K562 (cell line): ENCODE measurements around the gene PHTF2. TPM values are rescaled to one million over a fixed set of nuclear protein-coding genes. Genes with fewer than 3 reads are reported as not detected.

Experiments used
- ATAC-seq: fragments of 200-7000 bp; cut with Tn5 transposase; 3 replicates; pipeline ENCODE4 v1.9.1; 2020; ENCODE audit warnings: moderate library complexity
- BruUV-seq: library from RNA; stranded (reverse); fragments of 400-500 nt; replicated peaks from 2 replicates; lab custom pipeline; 2021; lab: Mats Ljungman, UMichigan
- CTCF ChIA-PET: fragments of 300-600 bp; formaldehyde crosslinking; extraction: SDS; loops from one replicate; lab custom pipeline; 2021; ENCODE audit warnings: low intra/inter-chr PET ratio; lab: Yijun Ruan, JAX
- POLR2A ChIA-PET: fragments of 300-600, 350-650 bp; sonication (Branson Sonifier 250); formaldehyde crosslinking; extraction: SDS; loops from one replicate; lab custom pipeline; 2021; ENCODE audit warnings: antibody characterized with exemption, inconsistent platforms; lab: Yijun Ruan, JAX
- DNase-seq, 4 experiments: peaks; one replicate each; pipeline versions ENCODE4 v3.0.0 to v3.0.0-alpha.2; 2011 to 2018; ENCODE audit warnings: low spot score in 3 of 4, mixed read lengths in 3 of 4; ENCODE audit errors: extremely low read depth in 1 of 4
- FAIRE-seq: peaks from 2 replicates; lab custom pipeline; 2011; peaks lifted over from hg19 to GRCh38; lab: Jason Lieb, UNC
- H2AFZ ChIP-seq: 2 replicates; pipeline ENCODE4 v1.6.0; 2011; ENCODE audit warnings: low read depth, low read length, control low read depth, inconsistent platforms
- H3K27ac ChIP-seq: fragments of 200-600 bp; 3 replicates; pipeline ENCODE4 v1.8.0; 2011; ENCODE audit warnings: low read depth, mild to moderate bottlenecking, control low read depth, inconsistent platforms, low read length, moderate library complexity, mixed read lengths; ENCODE audit errors: extremely low read depth
- H3K27me3 ChIP-seq, 2 experiments: fragments of 300-600 bp in 1 of 2; 2 replicates in 1 of 2; 3 replicates in 1 of 2; pipeline versions ENCODE4 v1.6.0 to v1.8.0; 2011; ENCODE audit warnings: inconsistent platforms in 2 of 2, low read length in 2 of 2, mild to moderate bottlenecking in 1 of 2, mixed read lengths in 1 of 2, moderate library complexity in 1 of 2; ENCODE audit not compliant: control insufficient read depth in 2 of 2, insufficient read depth in 2 of 2
- H3K36me3 ChIP-seq: fragments of 300-600 bp; 3 replicates; pipeline ENCODE4 v1.8.0; 2011; ENCODE audit warnings: mild to moderate bottlenecking, low read length, inconsistent platforms; ENCODE audit not compliant: control insufficient read depth, insufficient read depth
- H3K4me1 ChIP-seq, 2 experiments: fragments of 200-600 bp in 1 of 2; replicated peaks in 1 of 2; 2 replicates in 1 of 2; 3 replicates in 1 of 2; pipeline versions ENCODE4 v1.5.1 to v1.8.0; 2011; ENCODE audit warnings: inconsistent platforms in 2 of 2, low read length in 2 of 2, mild to moderate bottlenecking in 1 of 2, mixed read lengths in 1 of 2, moderate library complexity in 1 of 2; ENCODE audit not compliant: control insufficient read depth in 2 of 2, insufficient read depth in 2 of 2
- H3K4me2 ChIP-seq: 2 replicates; pipeline ENCODE4 v1.6.1; 2011; ENCODE audit warnings: low read length, control low read depth, inconsistent platforms, mixed read lengths; ENCODE audit not compliant: insufficient read depth
- H3K4me3 ChIP-seq: fragments of 200-600 bp; sonication (generic), shearing (Covaris generic); 2 replicates; pipeline ENCODE4 v1.5.1; 2016; ENCODE audit warnings: control low read depth, inconsistent platforms
- H3K79me2 ChIP-seq: fragments of 200-600 bp; 3 replicates; pipeline ENCODE4 v1.8.0; 2011; ENCODE audit warnings: low read length, inconsistent platforms; ENCODE audit not compliant: control insufficient read depth, insufficient read depth
- H3K9ac ChIP-seq, 2 experiments: 2 replicates each; pipeline versions ENCODE4 v1.6.0 to v1.6.1; 2011; ENCODE audit warnings: low read depth in 2 of 2, low read length in 2 of 2, control low read depth in 1 of 2, inconsistent platforms in 1 of 2, mild to moderate bottlenecking in 1 of 2, mixed read lengths in 1 of 2; ENCODE audit not compliant: insufficient read depth in 1 of 2
- H3K9me1 ChIP-seq: one replicate; pipeline ENCODE4 v1.6.0; 2011; ENCODE audit warnings: inconsistent platforms, mild to moderate bottlenecking, low read length, moderate library complexity; ENCODE audit not compliant: control insufficient read depth, insufficient read depth
- H3K9me3 ChIP-seq: replicated peaks from 2 replicates; pipeline ENCODE4 v1.5.1; 2011; ENCODE audit warnings: low read depth, low read length, inconsistent platforms; ENCODE audit not compliant: control insufficient read depth, insufficient read depth
- H4K20me1 ChIP-seq: replicated peaks from 2 replicates; pipeline ENCODE4 v1.6.1; 2011; ENCODE audit warnings: low read length, inconsistent platforms, mixed read lengths; ENCODE audit not compliant: control insufficient read depth, insufficient read depth
- CBFA2T3 ChIP-seq: fragments of 450-650 bp; IDR thresholded peaks from 2 replicates; pipeline ENCODE4 v1.6.1; 2017
- CGGBP1 ChIP-seq: fragments of 250-450 bp; sonication (Bioruptor Pico); IDR thresholded peaks from 2 replicates; pipeline ENCODE4 v1.9.0; 2021; ENCODE audit warnings: mild to moderate bottlenecking
- CLOCK ChIP-seq: fragments of 250-450 bp; sonication (Bioruptor Pico); IDR thresholded peaks from 2 replicates; pipeline ENCODE4 v1.4.0; 2020; ENCODE audit warnings: mild to moderate bottlenecking, moderate library complexity, borderline replicate concordance
- ETV6 ChIP-seq, 3 experiments: fragments of 150-350 bp in 1 of 3; sonication (generic) in 1 of 3; formaldehyde crosslinking in 1 of 3; IDR thresholded peaks; 2 replicates each; pipeline versions ENCODE4 v1.6.1 to v1.8.0; 2014 to 2022; ENCODE audit warnings: borderline replicate concordance in 2 of 3, low read depth in 2 of 3, antibody characterized with exemption in 1 of 3, low read length in 1 of 3, mild to moderate bottlenecking in 1 of 3, missing genetic modification reagents in 1 of 3
- HDAC8 ChIP-seq: fragments of 450-650 bp; IDR thresholded peaks from 2 replicates; pipeline ENCODE4 v1.6.1; 2016; ENCODE audit warnings: mild to moderate bottlenecking, missing genetic modification characterization, moderate library complexity, missing compliant biosample characterization
- HEY1 ChIP-seq: fragments of 250-450 bp; sonication (Bioruptor Pico); IDR thresholded peaks from 2 replicates; pipeline ENCODE4 v1.5.0; 2020; ENCODE audit warnings: mild to moderate bottlenecking, moderate library complexity, borderline replicate concordance
- KLF16 ChIP-seq: IDR thresholded peaks from 2 replicates; pipeline ENCODE4 v1.6.1; 2016; ENCODE audit warnings: antibody characterized with exemption
- NR3C1 ChIP-seq: sonication (generic); formaldehyde crosslinking; IDR thresholded peaks from 2 replicates; pipeline ENCODE4 v1.8.1; 2022; ENCODE audit warnings: missing genetic modification reagents
- RFX5 ChIP-seq: IDR thresholded peaks from 2 replicates; pipeline ENCODE4 v1.6.1; 2011; ENCODE audit warnings: low read depth, mild to moderate bottlenecking, improper control_type of control experiment, low read length
- SRF ChIP-seq, 2 experiments: fragments of 250-450, 450-650 bp in 1 of 2; sonication (Bioruptor Pico) in 1 of 2; sonication (generic) in 1 of 2; formaldehyde crosslinking; IDR thresholded peaks; 2 replicates each; pipeline versions ENCODE4 v1.5.0 to v1.5.1; 2020 to 2022; ENCODE audit warnings: mild to moderate bottlenecking in 1 of 2, missing genetic modification reagents in 1 of 2
- ZNF75A ChIP-seq: fragments of 450-650 bp; formaldehyde crosslinking; IDR thresholded peaks from 2 replicates; pipeline ENCODE4 v1.4.0; 2020; ENCODE audit warnings: mild to moderate bottlenecking
- ZNF77 ChIP-seq: fragments of 250-450 bp; sonication (Bioruptor Pico); IDR thresholded peaks from 2 replicates; pipeline ENCODE4 v1.5.0; 2020
- WGBS: fragments of 100-300 bp; shearing (Covaris generic); methylation state at CpG from one replicate; pipeline ENCODE4 v1.1.6; 2016; ENCODE audit warnings: low coverage, mixed read lengths; ENCODE audit not compliant: insufficient coverage; ENCODE audit errors: missing lambda C conversion rate; 5-methylcytosine and 5-hydroxymethylcytosine counted together
- in situ Hi-C: fragments of 300-500 bp; cut with MboI; formaldehyde crosslinking; loops from 4 replicates; pipeline ENCODE4 v1.15.0; 2018; ENCODE audit warnings: inconsistent platforms, mixed read lengths
- intact Hi-C: fragments of 100-400 bp; cut with micrococcal nuclease; formaldehyde crosslinking; loops from 2 replicates; pipeline ENCODE4 v1.14.2; 2022
- polyA plus RNA-seq, 8 experiments: library from polyadenylated mRNA; depleted of rRNA in 4 of 8; stranded (reverse) in 5 of 8; unstranded in 3 of 8; fragments of >200 nt; fragmentation: Nextera tagmentation in 2 of 8; fragmentation: Illumina TruSeq in 1 of 8; extraction: Ambion mirVana in 2 of 8; extraction: Trizol in 1 of 8; gene quantifications; 2 replicates each; pipeline versions ENCODE4 v1.2.1 to v1.2.3, GENCODE V29; 2011 to 2014; ENCODE audit warnings: inconsistent platforms in 1 of 8, missing spikeins in 1 of 8
- total RNA-seq, 7 experiments: library from RNA; depleted of rRNA in 6 of 7; stranded (reverse); fragments of >200 nt in 6 of 7; fragmentation: Illumina TruSeq in 2 of 7; extraction: Trizol in 2 of 7; gene quantifications; 2 replicates each; pipeline versions ENCODE4 v1.2.1 to v1.2.3, GENCODE V29; 2011 to 2021; ENCODE audit warnings: low replicate concordance in 1 of 7
- TF ChIP-seq, protein P1 (sequence below): fragments of 150-350 bp; IDR thresholded peaks from 2 replicates; pipeline ENCODE4 v1.6.1; 2014; ENCODE audit warnings: low read depth, mild to moderate bottlenecking, low read length, borderline replicate concordance

The PHTF2 gene
- total and polyA plus RNA-seq, 9 of the 15 experiments (the other 6 are each of a cell fraction or from before 2014, with no cell fraction given), result 17.9 to 43.6 (median 25.4) TPM

DNA sequence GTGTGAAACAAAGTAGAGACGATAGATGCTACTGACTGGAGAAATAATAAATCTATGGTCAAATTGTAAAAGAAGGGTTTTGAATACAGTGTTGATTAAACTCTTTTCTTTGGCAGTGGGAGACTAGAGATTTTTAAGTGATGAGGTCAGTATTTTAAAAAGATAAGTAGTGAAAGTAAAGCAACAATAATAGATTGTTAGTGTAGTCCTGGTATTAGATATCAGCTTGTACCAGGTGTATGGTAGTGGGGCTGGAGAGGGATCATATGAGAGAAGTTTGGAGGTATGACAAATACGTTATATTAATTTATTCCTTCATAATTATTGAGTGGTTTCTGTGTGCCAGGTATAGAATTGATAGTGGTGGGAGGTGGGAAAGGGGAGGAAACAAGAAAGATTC is 25.2 kb downstream of the PHTF2 start:
- Histone ChIP-seq H3K4me2 (no peak overlapping the region), H3K4me1 (peaks cover 15 to 17% of the 10 kb centered on the region in 2 experiments; a peak in 4 of 5 replicates), H3K9me3 (peaks cover 12% of the 10 kb centered on the region), H3K27me3 (no peaks in the 10 kb centered on the region), H3K79me2 (peaks cover 93% of the 10 kb centered on the region), H2AFZ (no peak overlapping the region), H3K4me3 (no peak overlapping the region), H3K27ac (no peak overlapping the region), H3K36me3 (peaks cover 9% of the 10 kb centered on the region; the same call in 2 of the 3 replicates), H4K20me1 (no peaks in the 10 kb centered on the region), H3K9me1 (no peaks in the 10 kb centered on the region), H3K9ac (no peak overlapping the region)
- intact Hi-C loops (no loop called here), in situ Hi-C loops (no loop called here)
- ATAC-seq (no peak), DNase-seq (no peak), FAIRE-seq (no peak)
- no TSS peak for BruUV-seq
- ChIA-PET CTCF (no interaction called here), POLR2A (no interaction called here)
- WGBS, result 92% methylated on average over 2 of the region's 2 CpGs
- no peak for TF ChIP-seq HDAC8
- no peak for TF ChIP-seq CBFA2T3
- TF ChIP-seq ETV6 (IDR thresholded peaks at IDR 0.05; ENCODE audit: borderline replicate concordance in 1 of 2, low read depth in 2 of 2, low read length in 1 of 2), result no peak
- no peak for TF ChIP-seq ETV6 (CRISPR knock-in tag; IDR thresholded peaks at IDR 0.05; ENCODE audit: borderline replicate concordance)
- no peak for TF ChIP-seq KLF16
- no peak for TF ChIP-seq CGGBP1 (CRISPR knock-in tag)
- TF ChIP-seq RFX5, result no peak
- no peak for TF ChIP-seq CLOCK
- TF ChIP-seq ZNF75A (CRISPR knock-in tag), result no peak
- TF ChIP-seq, protein P1, sequence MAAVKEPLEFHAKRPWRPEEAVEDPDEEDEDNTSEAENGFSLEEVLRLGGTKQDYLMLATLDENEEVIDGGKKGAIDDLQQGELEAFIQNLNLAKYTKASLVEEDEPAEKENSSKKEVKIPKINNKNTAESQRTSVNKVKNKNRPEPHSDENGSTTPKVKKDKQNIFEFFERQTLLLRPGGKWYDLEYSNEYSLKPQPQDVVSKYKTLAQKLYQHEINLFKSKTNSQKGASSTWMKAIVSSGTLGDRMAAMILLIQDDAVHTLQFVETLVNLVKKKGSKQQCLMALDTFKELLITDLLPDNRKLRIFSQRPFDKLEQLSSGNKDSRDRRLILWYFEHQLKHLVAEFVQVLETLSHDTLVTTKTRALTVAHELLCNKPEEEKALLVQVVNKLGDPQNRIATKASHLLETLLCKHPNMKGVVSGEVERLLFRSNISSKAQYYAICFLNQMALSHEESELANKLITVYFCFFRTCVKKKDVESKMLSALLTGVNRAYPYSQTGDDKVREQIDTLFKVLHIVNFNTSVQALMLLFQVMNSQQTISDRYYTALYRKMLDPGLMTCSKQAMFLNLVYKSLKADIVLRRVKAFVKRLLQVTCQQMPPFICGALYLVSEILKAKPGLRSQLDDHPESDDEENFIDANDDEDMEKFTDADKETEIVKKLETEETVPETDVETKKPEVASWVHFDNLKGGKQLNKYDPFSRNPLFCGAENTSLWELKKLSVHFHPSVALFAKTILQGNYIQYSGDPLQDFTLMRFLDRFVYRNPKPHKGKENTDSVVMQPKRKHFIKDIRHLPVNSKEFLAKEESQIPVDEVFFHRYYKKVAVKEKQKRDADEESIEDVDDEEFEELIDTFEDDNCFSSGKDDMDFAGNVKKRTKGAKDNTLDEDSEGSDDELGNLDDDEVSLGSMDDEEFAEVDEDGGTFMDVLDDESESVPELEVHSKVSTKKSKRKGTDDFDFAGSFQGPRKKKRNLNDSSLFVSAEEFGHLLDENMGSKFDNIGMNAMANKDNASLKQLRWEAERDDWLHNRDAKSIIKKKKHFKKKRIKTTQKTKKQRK, result no peak
- TF ChIP-seq HEY1, result no peak
- no peak for TF ChIP-seq NR3C1 (CRISPR knock-in tag)
- TF ChIP-seq ZNF77, result no peak
- TF ChIP-seq SRF (CRISPR knock-in tag; IDR thresholded peaks at IDR 0.05), result no peak
